GM12878 (cell line): Measurements from ENCODE around the gene SDHAF2. TPM values are rescaled to one million over a fixed set of nuclear protein-coding genes. Genes with fewer than 3 reads are reported as not detected.

ENCODE experiments used
- ATAC-seq: fragments of 200-7000 bp; cut with Tn5 transposase; 3 replicates; pipeline ENCODE4 v1.9.1; 2020; ENCODE audit warnings: mild to moderate bottlenecking, moderate library complexity
- BruUV-seq: library from RNA; stranded (reverse); fragments of 400-500 nt; replicated peaks from 2 replicates; lab custom pipeline; 2021; lab: Mats Ljungman, UMichigan
- CTCF ChIA-PET: fragments of 300-600 bp; sonication (Branson Sonifier 250); formaldehyde crosslinking; extraction: SDS; loops from one replicate; lab custom pipeline; 2021; ENCODE audit warnings: inconsistent platforms; lab: Yijun Ruan, JAX
- POLR2A ChIA-PET: fragments of 350-600 bp; formaldehyde crosslinking; extraction: SDS; loops from one replicate; lab custom pipeline; 2021; ENCODE audit warnings: inconsistent platforms; lab: Charles Lee
- RAD21 ChIA-PET: fragments of 300-600 bp; sonication (Branson Sonifier 250); formaldehyde crosslinking; loops from one replicate; lab custom pipeline; 2023; ENCODE audit warnings: antibody characterized with exemption; ENCODE audit not compliant: unreplicated experiment; lab: Charles Lee
- SMC1A ChIA-PET: fragments of 300-600 bp; sonication (Branson Sonifier 250); formaldehyde crosslinking; loops from one replicate; lab custom pipeline; 2023; ENCODE audit not compliant: unreplicated experiment, uncharacterized antibody; lab: Charles Lee
- DNase-seq: peaks from one replicate; pipeline ENCODE4 v3.0.0-alpha.2; 2011; ENCODE audit warnings: low read depth, low spot score
- FAIRE-seq: peaks from 3 replicates; lab custom pipeline; 2011; peaks lifted over from hg19 to GRCh38; lab: Jason Lieb, UNC
- H2AFZ ChIP-seq: 2 replicates; pipeline ENCODE4 v1.6.0; 2011; ENCODE audit warnings: low read depth, low read length, control low read depth; ENCODE audit not compliant: control insufficient read depth
- H3K27ac ChIP-seq: 2 replicates; pipeline ENCODE4 v1.5.1; 2011; ENCODE audit warnings: control low read depth; ENCODE audit not compliant: control insufficient read depth, insufficient read depth
- H3K27me3 ChIP-seq, 2 experiments: replicated peaks in 1 of 2; 2 replicates each; pipeline versions ENCODE4 v1.6.0 to v1.6.1; 2011; ENCODE audit warnings: low read length in 1 of 2; ENCODE audit not compliant: control insufficient read depth in 2 of 2, insufficient read depth in 2 of 2
- H3K36me3 ChIP-seq, 2 experiments: 2 replicates each; pipeline ENCODE4 v1.5.1; 2011; ENCODE audit warnings: low read length in 1 of 2; ENCODE audit not compliant: control insufficient read depth in 2 of 2, insufficient read depth in 2 of 2
- H3K4me1 ChIP-seq: 2 replicates; pipeline ENCODE4 v1.6.1; 2011; ENCODE audit warnings: mild to moderate bottlenecking, low read length, moderate library complexity, mixed read lengths; ENCODE audit not compliant: control insufficient read depth, insufficient read depth
- H3K4me2 ChIP-seq: 2 replicates; pipeline ENCODE4 v1.6.0; 2011; ENCODE audit warnings: control low read depth; ENCODE audit not compliant: control insufficient read depth, insufficient read depth
- H3K4me3 ChIP-seq: fragments of 200-600 bp; sonication (generic); 2 replicates; pipeline ENCODE4 v1.5.1; 2016
- H3K79me2 ChIP-seq: 2 replicates; pipeline ENCODE4 v1.6.0; 2011; ENCODE audit warnings: low read length; ENCODE audit not compliant: control insufficient read depth, insufficient read depth
- H3K9ac ChIP-seq: 2 replicates; pipeline ENCODE4 v1.8.0; 2011; ENCODE audit warnings: low read length, control low read depth, mixed read lengths; ENCODE audit not compliant: control insufficient read depth, insufficient read depth
- H3K9me3 ChIP-seq: replicated peaks from 3 replicates; pipeline ENCODE4 v1.5.1; 2011; ENCODE audit warnings: mild to moderate bottlenecking, low read length; ENCODE audit not compliant: control insufficient read depth, insufficient read depth
- H4K20me1 ChIP-seq: 2 replicates; pipeline ENCODE4 v1.6.0; 2011; ENCODE audit not compliant: control insufficient read depth, insufficient read depth
- IKZF1 ChIP-seq: fragments of 450-650 bp; conservative IDR thresholded peaks from 2 replicates; pipeline ENCODE4 v1.6.1; 2017; ENCODE audit warnings: antibody characterized with exemption, mild to moderate bottlenecking
- JUNB ChIP-seq: IDR thresholded peaks from 2 replicates; pipeline ENCODE4 v1.6.1; 2016; ENCODE audit warnings: antibody characterized with exemption, mild to moderate bottlenecking
- POLR2A ChIP-seq: IDR thresholded peaks from 2 replicates; pipeline ENCODE4 v1.6.1; 2011; ENCODE audit warnings: low read depth, mild to moderate bottlenecking, low read length
- RCOR1 ChIP-seq: conservative IDR thresholded peaks from 2 replicates; pipeline ENCODE4 v1.6.1; 2012; ENCODE audit warnings: low read depth, low read length, improper control_type of control experiment
- WGBS: methylation state at CpG from one replicate; pipeline ENCODE4 v1.1.6; 2016; ENCODE audit warnings: low lambda C conversion rate; ENCODE audit not compliant: insufficient replicate concordance, insufficient coverage; ENCODE audit errors: missing lambda C conversion rate; 5-methylcytosine and 5-hydroxymethylcytosine counted together
- in situ Hi-C: fragments of 300-500 bp; cut with MboI; formaldehyde crosslinking; loops from 9 replicates; pipeline ENCODE4 v1.14.3; 2018; ENCODE audit warnings: mixed read lengths
- intact Hi-C: fragments of 100-400 bp; cut with micrococcal nuclease; formaldehyde crosslinking; loops from one replicate; pipeline ENCODE4 v1.14.2; 2022; ENCODE audit not compliant: unreplicated experiment
- polyA plus RNA-seq, 11 experiments: library from polyadenylated mRNA; depleted of rRNA in 4 of 11; unstranded in 6 of 11; stranded (reverse) in 5 of 11; fragments of >200 nt; fragmentation: Nextera tagmentation in 4 of 11; fragmentation: Illumina TruSeq in 1 of 11; extraction: Ambion mirVana in 4 of 11; extraction: Trizol in 1 of 11; gene quantifications; 1 replicate in 1 of 11; 2 replicates in 10 of 11; pipeline versions ENCODE4 v1.2.1 to v1.2.3, GENCODE V29; 2011 to 2016; ENCODE audit warnings: inconsistent platforms in 2 of 11, missing spikeins in 2 of 11, low read depth in 1 of 11
- total RNA-seq, 4 experiments: library from RNA; depleted of rRNA in 3 of 4; stranded (reverse); fragments of >200 nt in 3 of 4; fragmentation: Illumina TruSeq in 1 of 4; extraction: Trizol in 1 of 4; gene quantifications; 2 replicates each; pipeline versions ENCODE4 v1.2.1 to v1.2.3, GENCODE V29; 2013 to 2021

The SDHAF2 gene
- total and polyA plus RNA-seq, 10 of the 15 experiments (the other 5 are each of a cell fraction or from before 2014, with no cell fraction given): 30.6 to 160 (median 78.3) TPM

GRCh38 chr11:61406991-61407728 lies 22.8 kb upstream of the SDHAF2 start (continued):
- TF ChIP-seq RCOR1: no peak

- SMC1A ChIA-PET: interaction anchor here (1.0 kb wide), 1 partner anchor 10 kb away, joined by 3 read pairs; no protein-coding TSS in a partner anchor
- 85% methylated on average over 9 of the region's 9 CpGs for WGBS
- H4K20me1 ChIP-seq: no peaks in the 10 kb centered on the region; the same call in 1 of the 2 replicates
- in situ Hi-C loops (no loop called here), intact Hi-C loops (no loop called here)
- H3K9me3 ChIP-seq: no peaks in the 10 kb centered on the region
- FAIRE-seq: no peak
- H3K4me1 ChIP-seq: no peaks in the 10 kb centered on the region
- POLR2A ChIA-PET: no interaction called here
- H2AFZ ChIP-seq: no peak overlapping the region
- peaks cover 27 to 50% of the 10 kb centered on the region in 2 experiments for H3K36me3 ChIP-seq
- no peak overlapping the region for H3K4me3 ChIP-seq
- H3K9ac ChIP-seq: no peak overlapping the region
- BruUV-seq: no TSS peak
- H3K79me2 ChIP-seq: no peaks in the 10 kb centered on the region
- CTCF ChIA-PET: interaction anchor here (0.6 to 1.0 kb wide), 2 partner anchors 26 to 50 kb away, joined by 3 read pairs; partner anchors contain the start of genes CYB561A3 and TMEM138
- no peaks in the 10 kb centered on the region for H3K27me3 ChIP-seq
- H3K27ac ChIP-seq: no peak overlapping the region
- RAD21 ChIA-PET: no interaction called here
- no peak for ATAC-seq
- no peak overlapping the region for H3K4me2 ChIP-seq
- DNase-seq: no peak
- TF ChIP-seq JUNB (no peak), POLR2A (peak; percentile 64)
Observed at GRCh38 chr11:61411589-61411988, 18.3 kb upstream of the SDHAF2 start.

GRCh38 chr11:61413496-61413895 lies 16.4 kb upstream of the SDHAF2 start:
- TF ChIP-seq IKZF1 (no peak), JUNB (no peak)
- no peak overlapping the region for H3K27ac ChIP-seq
- no TSS peak for BruUV-seq
- WGBS: 94% methylated on average over 3 of the region's 3 CpGs
- no peak overlapping the region for H2AFZ ChIP-seq
- no peak for ATAC-seq
- H3K79me2 ChIP-seq: no peaks in the 10 kb centered on the region
- intact Hi-C loops (no loop called here), in situ Hi-C loops (no loop called here)
- no peak for DNase-seq
- FAIRE-seq: no peak
- no peak overlapping the region for H3K4me2 ChIP-seq
- no peak overlapping the region for H3K9ac ChIP-seq
- ChIA-PET POLR2A (no interaction called here), CTCF (interaction anchor here (0.6 to 1.0 kb wide), 3 partner anchors 22 to 30 kb away, joined by 3 read pairs; no protein-coding TSS in a partner anchor), RAD21 (interaction anchor here (1.5 kb wide), 1 partner anchor 78 kb away, joined by 3 read pairs; no protein-coding TSS in a partner anchor), SMC1A (interaction anchor here (0.6 kb wide), 1 partner anchor 77 kb away, joined by 4 read pairs; no protein-coding TSS in a partner anchor)
- H3K9me3 ChIP-seq: no peaks in the 10 kb centered on the region
- no peaks in the 10 kb centered on the region for H3K27me3 ChIP-seq
- peaks cover 23 to 57% of the 10 kb centered on the region in 2 experiments for H3K36me3 ChIP-seq
- no peak overlapping the region for H3K4me3 ChIP-seq
- no peaks in the 10 kb centered on the region for H3K4me1 ChIP-seq
- H4K20me1 ChIP-seq: no peaks in the 10 kb centered on the region; the same call in 1 of the 2 replicates
